ENCODE measurements around the gene IFT57.

IFT57 gene

DNA sequence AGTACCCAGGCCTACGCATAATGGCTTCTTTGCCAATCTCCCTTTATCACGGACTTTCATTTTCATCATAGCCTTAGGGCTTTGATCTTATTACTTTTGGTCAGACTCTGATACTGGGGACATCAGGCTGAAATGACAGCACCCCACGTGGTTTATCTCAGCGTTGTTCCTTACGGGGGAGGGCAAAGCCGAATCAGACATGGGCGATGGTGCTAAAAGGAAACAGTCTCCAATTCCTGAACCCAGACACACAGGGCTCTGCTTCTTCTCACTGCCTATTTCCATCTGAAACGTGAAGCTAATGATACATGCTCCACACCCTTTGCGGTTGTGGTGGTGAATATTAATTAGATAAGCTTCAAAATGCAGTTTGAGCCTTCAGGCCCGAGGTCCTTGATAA, 72.0 kb downstream of the IFT57 start:
- Histone ChIP-seq H3F3A (ENCODE audit: insufficient read depth) (no peaks in the 10 kb centered on the region), H3K27ac (ENCODE audit: low read depth, low read length) (no peak overlapping the region), H3K79me2 (ENCODE audit: insufficient read depth, low read length) (no peaks in the 10 kb centered on the region)

GRCh38 chr3:108146139-108146538, 76.1 kb downstream of the IFT57 start:
- H3K79me2 ChIP-seq (ENCODE audit: insufficient read depth, low read length): no peaks in the 10 kb centered on the region
- H3K27ac ChIP-seq (ENCODE audit: low read depth, low read length): no peak overlapping the region
- H3K9ac ChIP-seq (ENCODE audit: low read length): no peak overlapping the region
- H3K9me2 ChIP-seq (replicated peaks; ENCODE audit: insufficient read depth, low read length): no peaks in the 10 kb centered on the region
- H3K36me3 ChIP-seq (ENCODE audit: low read length): no peaks in the 10 kb centered on the region
- no peaks in the 10 kb centered on the region for H4K20me1 ChIP-seq (ENCODE audit: low read depth, low read length)
- no peak overlapping the region for H2AFZ ChIP-seq (ENCODE audit: low read depth, low read length, severe bottlenecking)
- no peak overlapping the region for H3K4me3 ChIP-seq (ENCODE audit: insufficient read depth, low read length, poor library complexity, severe bottlenecking)
- H3K9me3 ChIP-seq (ENCODE audit: insufficient read depth, low read length): peaks cover 5% of the 10 kb centered on the region; the same call in 1 of the 2 replicates
- H3F3A ChIP-seq (ENCODE audit: insufficient read depth): no peaks in the 10 kb centered on the region
- H3K4me2 ChIP-seq (ENCODE audit: low read depth, low read length, poor library complexity, severe bottlenecking): no peak overlapping the region
- no peaks in the 10 kb centered on the region for H3K27me3 ChIP-seq (ENCODE audit: low read length)
- TF ChIP-seq CTCF (IDR thresholded peaks at IDR 0.05; ENCODE audit: insufficient read depth, low read length, poor library complexity, severe bottlenecking): no peak
- no peak for TF ChIP-seq EZH2phosphoT487 (conservative IDR thresholded peaks at IDR 0.05; ENCODE audit: low read length)

More for the DNA sequence above, 72.0 kb downstream of the IFT57 start:
- no peak overlapping the region for H3K4me2 ChIP-seq (ENCODE audit: low read depth, low read length, poor library complexity, severe bottlenecking)
- no peaks in the 10 kb centered on the region for H4K20me1 ChIP-seq (ENCODE audit: low read depth, low read length)
- no peak overlapping the region for H2AFZ ChIP-seq (ENCODE audit: low read depth, low read length, severe bottlenecking)
- H3K27me3 ChIP-seq (ENCODE audit: low read length): no peaks in the 10 kb centered on the region
- no peaks in the 10 kb centered on the region for H3K36me3 ChIP-seq (ENCODE audit: low read length)
- H3K9ac ChIP-seq (ENCODE audit: low read length): no peak overlapping the region
- H3K9me2 ChIP-seq (replicated peaks; ENCODE audit: insufficient read depth, low read length): no peaks in the 10 kb centered on the region
- peaks cover 5% of the 10 kb centered on the region; the same call in 1 of the 2 replicates for H3K9me3 ChIP-seq (ENCODE audit: insufficient read depth, low read length)
- H3K4me3 ChIP-seq (ENCODE audit: insufficient read depth, low read length, poor library complexity, severe bottlenecking): no peak overlapping the region
- TF ChIP-seq EZH2phosphoT487 (conservative IDR thresholded peaks at IDR 0.05; ENCODE audit: low read length) (no peak), CTCF (IDR thresholded peaks at IDR 0.05; ENCODE audit: insufficient read depth, low read length, poor library complexity, severe bottlenecking) (no peak)

DNA sequence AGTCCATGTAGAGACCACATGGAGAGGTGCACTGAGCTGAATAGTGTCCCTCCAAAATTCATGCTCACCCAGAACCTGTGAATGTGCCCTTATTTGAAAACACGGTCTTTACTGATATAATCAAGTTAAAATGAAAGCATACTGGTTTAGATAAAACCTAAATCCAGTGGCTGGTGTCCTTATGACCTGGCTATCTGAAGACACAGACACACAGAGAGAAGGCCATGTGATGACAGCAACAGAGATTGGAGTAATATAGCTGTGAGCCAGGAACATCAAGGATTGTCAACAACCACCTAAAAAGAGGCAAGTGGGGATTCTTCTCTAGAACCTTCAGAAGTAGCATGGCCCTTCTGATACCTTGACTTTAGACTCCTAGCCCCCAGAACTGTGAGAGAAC, 76.6 kb downstream of the IFT57 start:
- TF ChIP-seq EZH2phosphoT487 (conservative IDR thresholded peaks at IDR 0.05; ENCODE audit: low read length): no peak
- TF ChIP-seq CTCF (IDR thresholded peaks at IDR 0.05; ENCODE audit: insufficient read depth, low read length, poor library complexity, severe bottlenecking): no peak

More for the DNA sequence above, 76.6 kb downstream of the IFT57 start:
- no peaks in the 10 kb centered on the region for H3K9me2 ChIP-seq (replicated peaks; ENCODE audit: insufficient read depth, low read length)
- no peaks in the 10 kb centered on the region for H3K27me3 ChIP-seq (ENCODE audit: low read length)
- no peak overlapping the region for H3K27ac ChIP-seq (ENCODE audit: low read depth, low read length)
- no peaks in the 10 kb centered on the region for H3K36me3 ChIP-seq (ENCODE audit: low read length)
- H3K79me2 ChIP-seq (ENCODE audit: insufficient read depth, low read length): no peaks in the 10 kb centered on the region
- H3F3A ChIP-seq (ENCODE audit: insufficient read depth): no peaks in the 10 kb centered on the region
- H4K20me1 ChIP-seq (ENCODE audit: low read depth, low read length): no peaks in the 10 kb centered on the region
- no peak overlapping the region for H3K4me3 ChIP-seq (ENCODE audit: insufficient read depth, low read length, poor library complexity, severe bottlenecking)
- no peak overlapping the region for H3K9ac ChIP-seq (ENCODE audit: low read length)
- no peak overlapping the region for H2AFZ ChIP-seq (ENCODE audit: low read depth, low read length, severe bottlenecking)
- H3K9me3 ChIP-seq (ENCODE audit: insufficient read depth, low read length): peaks cover 5% of the 10 kb centered on the region; the same call in 1 of the 2 replicates
- H3K4me2 ChIP-seq (ENCODE audit: low read depth, low read length, poor library complexity, severe bottlenecking): no peak overlapping the region

Measured in SU-DHL-6 (cell line).